Endothelial cell of umbilical vein (primary cell): ENCODE data around the gene MRPS14.

Experiments used
- POLR2A ChIP-seq: IDR thresholded peaks from 2 replicates; pipeline ENCODE4 v1.6.1; 2012; ENCODE audit warnings: low read depth, mild to moderate bottlenecking, control low read depth, low read length
- TF ChIP-seq, protein P1 (sequence below): IDR thresholded peaks from 2 replicates; pipeline ENCODE4 v1.6.1; 2011; ENCODE audit not compliant: insufficient read depth, insufficient read length
- TF ChIP-seq, protein P2 (sequence below), 2 donors: IDR thresholded peaks; 1 replicate in 1 of 2; 2 replicates in 1 of 2; pipeline ENCODE4 v1.5.1; 2011; ENCODE audit warnings: low read length in 2 of 2, mild to moderate bottlenecking in 2 of 2, moderate library complexity in 2 of 2, control low read depth in 1 of 2, inconsistent platforms in 1 of 2, low read depth in 1 of 2; ENCODE audit not compliant: insufficient read depth in 1 of 2; ENCODE audit errors: extremely low read depth in 1 of 2

DNA sequence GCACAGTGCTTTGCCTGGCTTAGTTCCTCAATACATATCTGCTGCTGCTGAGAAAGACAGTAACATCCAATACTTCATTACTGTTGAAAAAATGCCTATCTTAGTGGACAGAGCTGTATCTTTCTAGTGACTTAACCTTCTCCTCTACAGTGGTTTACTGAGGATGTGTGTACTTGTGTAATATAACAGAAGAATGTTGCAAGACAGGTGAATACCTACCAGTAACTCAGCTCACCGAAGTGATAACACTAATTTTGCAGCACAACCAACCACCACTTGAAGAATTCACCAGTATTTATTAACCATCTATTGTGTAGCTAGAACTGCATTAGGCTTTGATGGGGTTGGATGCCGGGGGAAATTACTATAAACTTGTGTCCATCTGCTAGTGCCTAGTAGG is 27.8 kb upstream of the MRPS14 start:
- TF ChIP-seq, protein P1, sequence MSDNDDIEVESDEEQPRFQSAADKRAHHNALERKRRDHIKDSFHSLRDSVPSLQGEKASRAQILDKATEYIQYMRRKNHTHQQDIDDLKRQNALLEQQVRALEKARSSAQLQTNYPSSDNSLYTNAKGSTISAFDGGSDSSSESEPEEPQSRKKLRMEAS: no peak
- TF ChIP-seq, protein P2, sequence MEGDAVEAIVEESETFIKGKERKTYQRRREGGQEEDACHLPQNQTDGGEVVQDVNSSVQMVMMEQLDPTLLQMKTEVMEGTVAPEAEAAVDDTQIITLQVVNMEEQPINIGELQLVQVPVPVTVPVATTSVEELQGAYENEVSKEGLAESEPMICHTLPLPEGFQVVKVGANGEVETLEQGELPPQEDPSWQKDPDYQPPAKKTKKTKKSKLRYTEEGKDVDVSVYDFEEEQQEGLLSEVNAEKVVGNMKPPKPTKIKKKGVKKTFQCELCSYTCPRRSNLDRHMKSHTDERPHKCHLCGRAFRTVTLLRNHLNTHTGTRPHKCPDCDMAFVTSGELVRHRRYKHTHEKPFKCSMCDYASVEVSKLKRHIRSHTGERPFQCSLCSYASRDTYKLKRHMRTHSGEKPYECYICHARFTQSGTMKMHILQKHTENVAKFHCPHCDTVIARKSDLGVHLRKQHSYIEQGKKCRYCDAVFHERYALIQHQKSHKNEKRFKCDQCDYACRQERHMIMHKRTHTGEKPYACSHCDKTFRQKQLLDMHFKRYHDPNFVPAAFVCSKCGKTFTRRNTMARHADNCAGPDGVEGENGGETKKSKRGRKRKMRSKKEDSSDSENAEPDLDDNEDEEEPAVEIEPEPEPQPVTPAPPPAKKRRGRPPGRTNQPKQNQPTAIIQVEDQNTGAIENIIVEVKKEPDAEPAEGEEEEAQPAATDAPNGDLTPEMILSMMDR (IDR thresholded peaks at IDR 0.05; ENCODE audit: extremely low read depth in 1 of 2, insufficient read depth in 1 of 2, low read depth in 1 of 2, low read length in 2 of 2): no peak
- TF ChIP-seq POLR2A: no peak
